ENCODE measurements around the gene CLRN2. TPM values are rescaled to one million over a fixed set of nuclear protein-coding genes. Genes with fewer than 3 reads are reported as not detected.

CLRN2 gene
- total and polyA plus RNA-seq, 2 of the 4 experiments (the other 2 are of a cell fraction) = not detected

DNA sequence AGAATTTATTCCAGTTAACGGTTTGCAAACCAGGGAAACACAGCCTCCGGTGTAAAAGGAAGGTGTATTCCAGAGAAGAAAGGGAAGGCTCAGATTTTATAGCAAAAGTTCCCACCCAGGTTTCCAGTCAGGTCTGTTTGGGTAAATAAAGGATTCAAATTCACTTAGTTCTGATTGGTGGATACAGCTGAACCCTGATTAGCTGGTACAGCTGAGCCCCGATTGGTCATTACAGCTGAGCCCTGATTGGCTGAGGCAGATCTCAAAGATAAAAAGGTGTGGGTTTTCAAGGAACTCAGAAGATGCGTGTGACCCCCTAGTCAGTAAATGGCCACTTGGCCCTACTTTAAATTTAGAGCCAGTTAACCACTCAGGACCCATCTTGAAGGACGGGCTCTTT is 6.6 kb downstream of the CLRN2 start:
- WGBS, 2 experiments (ENCODE audit: extremely low coverage in 2 of 2, insufficient read length in 1 of 2) = 52% methylated on average over 2 of the region's 5 CpGs; no CpG with 5 or more reads in 1 of the 2 experiments
- Histone ChIP-seq H3K27me3 (ENCODE audit: control insufficient read depth, insufficient read depth, low read length) (peaks cover 19% of the 10 kb centered on the region), H3K14ac (replicated peaks; ENCODE audit: low read depth, low read length) (no peak overlapping the region), H3K36me3 (ENCODE audit: control insufficient read depth, insufficient read depth, low read length) (no peaks in the 10 kb centered on the region), H3K27ac (ENCODE audit: insufficient read depth, low read length) (no peak overlapping the region), H2BK15ac (ENCODE audit: low read depth, low read length) (no peak overlapping the region), H3K18ac (ENCODE audit: low read depth, low read length) (no peak overlapping the region), H2AFZ (replicated peaks; ENCODE audit: low read length, poor library complexity) (no peak overlapping the region), H3K4me3 (ENCODE audit: insufficient read depth, low read depth, low read length) (no peak overlapping the region), H4K20me1 (ENCODE audit: insufficient read depth, low read length) (no peaks in the 10 kb centered on the region), H2BK20ac (ENCODE audit: low read depth, low read length) (no peak overlapping the region), H3K23ac (ENCODE audit: low read depth, low read length) (no peak overlapping the region), H4K5ac (ENCODE audit: low read depth, low read length) (no peak overlapping the region), H4K8ac (ENCODE audit: low read depth in 2 of 2, low read length in 2 of 2) (no peak overlapping the region), H2BK120ac (ENCODE audit: low read depth, low read length) (no peak overlapping the region), H3K4ac (ENCODE audit: low read depth, low read length) (no peak overlapping the region), H3K9me1 (ENCODE audit: insufficient read depth, low read length) (no peaks in the 10 kb centered on the region), H3K9ac (ENCODE audit: low read depth, low read length) (no peak overlapping the region), H2AK5ac (ENCODE audit: low read depth, low read length) (no peak overlapping the region), H4K91ac (ENCODE audit: insufficient read depth, low read depth, low read length) (no peak overlapping the region), H3K4me2 (ENCODE audit: low read depth, low read length) (no peak overlapping the region), H2AK9ac (replicated peaks; ENCODE audit: low read depth, low read length, poor library complexity) (no peak overlapping the region), H3K9me3 (ENCODE audit: control insufficient read depth, insufficient read depth, low read length) (no peaks in the 10 kb centered on the region), H3K4me1 (ENCODE audit: control insufficient read depth, insufficient read depth, low read length) (no peaks in the 10 kb centered on the region), H3K56ac (ENCODE audit: extremely low read depth, insufficient read depth, low read length) (no peak overlapping the region), H2BK5ac (ENCODE audit: low read depth, low read length, poor library complexity, severe bottlenecking) (no peak overlapping the region), H3K79me1 (ENCODE audit: low read depth in 1 of 2, low read length in 2 of 2) (no peaks in the 10 kb centered on the region)
- no peak for ATAC-seq (ENCODE audit: low read depth)
- intact Hi-C loops (cut with micrococcal nuclease) = no loop called here
- BruUV-seq (replicated peaks) = no TSS peak
- TF ChIP-seq, protein P1, sequence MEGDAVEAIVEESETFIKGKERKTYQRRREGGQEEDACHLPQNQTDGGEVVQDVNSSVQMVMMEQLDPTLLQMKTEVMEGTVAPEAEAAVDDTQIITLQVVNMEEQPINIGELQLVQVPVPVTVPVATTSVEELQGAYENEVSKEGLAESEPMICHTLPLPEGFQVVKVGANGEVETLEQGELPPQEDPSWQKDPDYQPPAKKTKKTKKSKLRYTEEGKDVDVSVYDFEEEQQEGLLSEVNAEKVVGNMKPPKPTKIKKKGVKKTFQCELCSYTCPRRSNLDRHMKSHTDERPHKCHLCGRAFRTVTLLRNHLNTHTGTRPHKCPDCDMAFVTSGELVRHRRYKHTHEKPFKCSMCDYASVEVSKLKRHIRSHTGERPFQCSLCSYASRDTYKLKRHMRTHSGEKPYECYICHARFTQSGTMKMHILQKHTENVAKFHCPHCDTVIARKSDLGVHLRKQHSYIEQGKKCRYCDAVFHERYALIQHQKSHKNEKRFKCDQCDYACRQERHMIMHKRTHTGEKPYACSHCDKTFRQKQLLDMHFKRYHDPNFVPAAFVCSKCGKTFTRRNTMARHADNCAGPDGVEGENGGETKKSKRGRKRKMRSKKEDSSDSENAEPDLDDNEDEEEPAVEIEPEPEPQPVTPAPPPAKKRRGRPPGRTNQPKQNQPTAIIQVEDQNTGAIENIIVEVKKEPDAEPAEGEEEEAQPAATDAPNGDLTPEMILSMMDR (conservative IDR thresholded peaks at IDR 0.05; ENCODE audit: low read depth, low read length) = no peak
- TF ChIP-seq MAZ (IDR thresholded peaks at IDR 0.05; ENCODE audit: borderline replicate concordance, low read depth, low read length) (no peak), SMC3 (IDR thresholded peaks at IDR 0.05; ENCODE audit: low read depth, low read length) (no peak), POLR2A (IDR thresholded peaks at IDR 0.05; ENCODE audit: low read depth, low read length) (no peak), RCOR1 (IDR thresholded peaks at IDR 0.05; ENCODE audit: insufficient replicate concordance, low read length) (no peak), FOS (IDR thresholded peaks at IDR 0.05; ENCODE audit: low read depth, low read length) (no peak)
- TF ChIP-seq, protein P2, sequence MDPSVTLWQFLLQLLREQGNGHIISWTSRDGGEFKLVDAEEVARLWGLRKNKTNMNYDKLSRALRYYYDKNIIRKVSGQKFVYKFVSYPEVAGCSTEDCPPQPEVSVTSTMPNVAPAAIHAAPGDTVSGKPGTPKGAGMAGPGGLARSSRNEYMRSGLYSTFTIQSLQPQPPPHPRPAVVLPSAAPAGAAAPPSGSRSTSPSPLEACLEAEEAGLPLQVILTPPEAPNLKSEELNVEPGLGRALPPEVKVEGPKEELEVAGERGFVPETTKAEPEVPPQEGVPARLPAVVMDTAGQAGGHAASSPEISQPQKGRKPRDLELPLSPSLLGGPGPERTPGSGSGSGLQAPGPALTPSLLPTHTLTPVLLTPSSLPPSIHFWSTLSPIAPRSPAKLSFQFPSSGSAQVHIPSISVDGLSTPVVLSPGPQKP (IDR thresholded peaks at IDR 0.05; ENCODE audit: borderline replicate concordance, low read depth, low read length) = no peak
- ChIA-PET CTCF (no interaction called here), POLR2A (ENCODE audit: unreplicated experiment) (interaction anchor here (0.6 kb wide), 1 partner anchor 13 kb away, joined by 4 read pairs; no protein-coding TSS in a partner anchor)
- dilution Hi-C loops (cut with HindIII; ENCODE audit: low sequenced_read_pairs, unreplicated experiment) = no loop called here
- no peak for DNase-seq
- in situ Hi-C loops (cut with MboI; ENCODE audit: low sequenced_read_pairs) = no loop called here
